Dermis microvascular lymphatic vessel endothelial cell (primary cell): ENCODE results near the gene ZNF385B. TPM values are rescaled to one million over a fixed set of nuclear protein-coding genes. Genes with fewer than 3 reads are reported as not detected.

ENCODE experiments used
- DNase-seq, 2 donors: peaks; one replicate each; pipeline versions ENCODE4 v3.0.0 to v3.0.0-alpha.2; 2010; ENCODE audit warnings: low read depth in 2 of 2
- total RNA-seq: library from RNA; depleted of rRNA; stranded (reverse); fragments of >200 nt; gene quantifications from 2 replicates; pipeline ENCODE4 v1.2.1, GENCODE V29; 2014

ZNF385B gene
- total RNA-seq, 1 donor from 2014 or later, result not detected

GRCh38 chr2:179746981-179747380, 114.4 kb downstream of the ZNF385B start:
- no peak for DNase-seq

- no peak for DNase-seq
Measured at GRCh38 chr2:179745635-179746256, 115.7 kb downstream of the ZNF385B start.

- DNase-seq, result no peak
Measured at GRCh38 chr2:179744401-179744800, 117.0 kb downstream of the ZNF385B start.

GRCh38 chr2:179741317-179741716, 120.1 kb downstream of the ZNF385B start:
- no peak for DNase-seq

GRCh38 chr2:179729966-179730365, 131.4 kb downstream of the ZNF385B start:
- DNase-seq, result no peak

GRCh38 chr2:179726461-179727180, 134.8 kb downstream of the ZNF385B start:
- DNase-seq, result no peak

GRCh38 chr2:179724403-179724802, 137.0 kb downstream of the ZNF385B start:
- DNase-seq, result no peak

- no peak for DNase-seq
Measured at GRCh38 chr2:179720173-179720772, 141.1 kb downstream of the ZNF385B start.

GRCh38 chr2:179715871-179716270, 145.5 kb downstream of the ZNF385B start:
- no peak for DNase-seq

- DNase-seq, result no peak
Measured at GRCh38 chr2:179715196-179715595, 146.2 kb downstream of the ZNF385B start.

- DNase-seq, result no peak
Measured at GRCh38 chr2:179712825-179713224, 148.6 kb downstream of the ZNF385B start.

- no peak for DNase-seq
Measured at GRCh38 chr2:179711375-179711774, 150.0 kb downstream of the ZNF385B start.

- DNase-seq, result no peak
Measured at GRCh38 chr2:179703702-179704101, 157.7 kb downstream of the ZNF385B start.

GRCh38 chr2:179702912-179703311, 158.5 kb downstream of the ZNF385B start:
- no peak for DNase-seq

- no peak for DNase-seq
Measured at GRCh38 chr2:179701524-179702110, 159.8 kb downstream of the ZNF385B start.

GRCh38 chr2:179695486-179695885, 165.9 kb downstream of the ZNF385B start:
- no peak for DNase-seq

GRCh38 chr2:179694963-179695362, 166.4 kb downstream of the ZNF385B start:
- no peak for DNase-seq

- DNase-seq, result no peak
Measured at GRCh38 chr2:179692610-179693009, 168.8 kb downstream of the ZNF385B start.

GRCh38 chr2:179692043-179692442, 169.4 kb downstream of the ZNF385B start:
- no peak for DNase-seq

- DNase-seq, result no peak
Measured at GRCh38 chr2:179691235-179691634, 170.2 kb downstream of the ZNF385B start.

- DNase-seq, result no peak
Measured at GRCh38 chr2:179686718-179687342, 174.6 kb downstream of the ZNF385B start.

GRCh38 chr2:179686069-179686468, 175.3 kb downstream of the ZNF385B start:
- DNase-seq, result no peak
